ENCODE measurements around the gene GRK5. TPM values are rescaled to one million over a fixed set of nuclear protein-coding genes. Genes with fewer than 3 reads are reported as not detected.
"Not testable (repeated sequence)": the region's sequence is repeated elsewhere in the genome, so short reads cannot be mapped to it uniquely, and the experiment has no call there.

Gene GRK5
- total RNA-seq, 1 experiment from 2014 or later = 5.8 TPM

DNA sequence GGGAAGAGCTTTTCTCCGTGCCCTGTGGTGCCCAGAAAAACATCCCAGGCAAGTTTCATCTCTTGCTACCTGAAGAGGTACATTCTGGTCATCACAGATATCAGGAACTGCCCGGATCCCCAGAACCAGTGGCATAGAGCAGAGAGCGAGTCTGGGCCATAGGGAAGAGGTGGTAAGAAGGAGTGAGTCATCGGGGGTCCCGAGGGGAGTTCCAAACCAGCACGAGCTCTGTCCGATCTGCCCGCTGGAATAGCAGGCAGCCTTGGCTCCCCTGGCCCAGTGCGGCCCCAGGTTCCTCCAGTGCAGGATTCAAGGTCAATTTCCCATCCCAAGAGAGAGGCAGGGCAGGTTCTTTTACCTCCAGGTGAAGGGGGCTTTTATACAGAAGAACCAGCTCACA, 210.5 kb downstream of the GRK5 start:
- in situ Hi-C loops (cut with HindIII; ENCODE audit: low sequenced_read_pairs) = no loop called here
- DNase-seq (ENCODE audit: low spot score) = no peak

DNA sequence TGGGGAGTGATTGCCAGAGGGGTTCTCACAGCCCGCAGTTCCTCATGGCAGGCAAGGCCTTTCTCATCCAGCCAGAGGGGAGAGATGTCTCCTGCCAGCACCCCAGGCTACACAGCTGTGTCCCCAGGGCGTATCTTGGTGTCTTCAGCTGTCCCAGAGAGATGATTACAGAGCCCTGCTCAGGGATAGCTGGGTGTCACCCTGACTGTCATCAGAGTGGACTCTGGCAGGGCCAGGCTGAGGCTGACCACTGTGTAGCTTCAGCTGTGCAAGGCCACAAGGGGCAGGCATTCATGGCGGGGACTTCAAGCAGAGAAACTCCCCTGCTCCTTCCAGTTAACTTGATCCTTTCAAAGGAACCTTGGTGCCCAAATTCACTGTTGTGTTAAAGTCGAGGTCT, 211.0 kb downstream of the GRK5 start:
- in situ Hi-C loops (cut with HindIII; ENCODE audit: low sequenced_read_pairs) = no loop called here
- no peak for DNase-seq (ENCODE audit: low spot score)

DNA sequence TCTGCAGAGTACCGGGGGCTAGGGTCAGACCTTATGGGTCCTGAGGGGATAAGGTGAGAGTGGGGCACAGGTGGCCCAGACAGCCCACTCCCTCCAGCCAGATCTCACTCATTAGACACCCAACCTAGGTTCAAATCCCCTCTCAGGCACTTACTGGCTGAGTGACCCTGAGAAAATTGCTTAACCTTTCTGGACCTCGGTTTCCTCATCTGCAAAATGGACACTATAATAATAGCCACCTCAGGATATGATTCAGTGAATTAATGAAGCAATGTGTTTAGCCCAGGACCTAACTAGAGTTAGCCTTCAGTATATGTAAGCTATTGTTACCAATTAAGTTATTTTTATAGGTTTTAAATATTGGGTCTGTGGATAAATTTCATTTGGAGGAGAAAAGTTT, 212.6 kb downstream of the GRK5 start:
- in situ Hi-C loops (cut with HindIII; ENCODE audit: low sequenced_read_pairs) = no loop called here
- DNase-seq (ENCODE audit: low spot score) = no peak

DNA sequence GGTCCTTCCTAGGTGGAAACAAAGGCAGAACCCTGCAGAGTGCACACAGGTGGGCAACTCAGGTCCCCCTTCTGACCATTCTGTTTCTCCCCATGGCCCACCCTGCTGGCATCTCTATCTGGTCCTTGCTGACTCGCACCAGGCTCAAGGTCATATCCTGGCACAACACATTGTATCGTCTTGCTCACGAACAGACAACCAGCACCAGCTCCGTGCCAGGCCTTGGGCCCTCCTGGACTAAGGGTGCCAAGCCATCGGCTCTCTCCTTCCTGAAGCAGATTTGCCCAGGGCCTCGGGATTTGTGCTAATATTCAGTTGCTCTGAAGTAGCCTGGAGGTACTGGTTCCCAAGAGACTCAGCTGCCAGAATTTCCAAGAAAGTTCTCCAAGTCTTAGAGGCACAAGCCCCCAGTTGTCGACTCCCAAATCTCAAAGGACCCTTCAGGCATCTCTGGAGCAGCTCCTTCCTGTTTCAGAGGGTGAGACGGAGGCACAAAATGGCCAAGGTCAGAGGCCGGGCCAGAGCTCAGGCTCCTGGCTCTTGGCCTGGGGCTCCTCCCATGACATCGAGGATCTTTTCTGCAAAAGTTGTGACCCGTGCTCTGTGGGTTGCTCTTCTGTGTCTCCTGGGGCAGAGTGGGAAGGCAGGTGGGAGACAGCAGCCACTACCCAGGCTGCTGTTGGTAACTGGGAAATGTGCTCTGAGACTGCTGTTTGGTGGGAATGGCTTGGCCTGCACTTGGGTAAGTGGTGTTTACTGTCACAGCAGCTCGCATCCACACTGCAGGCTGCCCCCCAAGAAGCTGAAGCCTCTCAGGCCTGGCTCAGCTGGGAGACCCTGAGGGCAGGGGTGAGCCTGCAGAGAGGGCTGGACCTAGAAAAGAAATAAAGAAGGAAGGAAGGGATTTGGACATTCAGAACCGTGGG, 213.8 kb downstream of the GRK5 start:
- in situ Hi-C loops (cut with HindIII; ENCODE audit: low sequenced_read_pairs) = no loop called here

DNA sequence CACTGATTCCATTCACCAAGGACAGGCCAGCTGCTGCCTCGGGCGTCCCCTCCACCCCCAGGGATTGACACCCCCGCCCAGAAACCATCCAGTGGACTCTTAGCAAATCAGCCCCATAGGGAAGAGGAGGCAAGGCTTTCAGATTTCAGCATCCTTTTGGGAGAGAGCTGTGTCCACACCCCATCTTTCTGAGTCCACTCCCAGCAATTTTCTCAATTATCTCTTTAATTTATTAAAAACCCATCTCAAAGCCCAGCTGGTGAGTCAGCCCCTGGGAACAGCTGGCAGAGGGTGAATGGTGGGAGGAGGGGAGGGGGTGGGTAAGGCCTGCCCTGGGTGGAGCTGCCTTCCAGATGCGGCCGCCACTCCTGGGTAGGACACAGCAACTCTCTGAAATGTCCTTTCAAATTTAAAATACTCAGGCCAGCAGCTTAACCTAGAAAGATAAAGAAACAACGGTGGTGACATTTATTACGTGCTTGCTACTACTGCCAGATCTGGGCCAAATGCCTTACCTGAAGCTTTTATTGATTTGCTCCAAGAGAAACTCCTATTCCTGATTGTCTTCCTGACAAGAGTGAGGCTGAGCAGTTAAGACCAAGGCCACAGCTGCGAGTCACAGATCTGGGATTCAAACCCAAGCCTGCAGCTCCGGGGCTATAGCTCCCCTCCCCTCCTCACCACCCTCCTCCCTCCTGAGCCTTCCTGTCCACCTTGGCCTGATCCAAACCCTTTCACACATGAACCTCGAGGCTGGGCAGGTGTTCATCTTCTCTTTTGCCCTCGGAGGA, 214.7 kb downstream of the GRK5 start:
- in situ Hi-C loops (cut with HindIII; ENCODE audit: low sequenced_read_pairs) = no loop called here
- no peak for DNase-seq (ENCODE audit: low spot score)

More for the DNA sequence above, 213.8 kb downstream of the GRK5 start:
- DNase-seq (ENCODE audit: low spot score) = no peak

DNA sequence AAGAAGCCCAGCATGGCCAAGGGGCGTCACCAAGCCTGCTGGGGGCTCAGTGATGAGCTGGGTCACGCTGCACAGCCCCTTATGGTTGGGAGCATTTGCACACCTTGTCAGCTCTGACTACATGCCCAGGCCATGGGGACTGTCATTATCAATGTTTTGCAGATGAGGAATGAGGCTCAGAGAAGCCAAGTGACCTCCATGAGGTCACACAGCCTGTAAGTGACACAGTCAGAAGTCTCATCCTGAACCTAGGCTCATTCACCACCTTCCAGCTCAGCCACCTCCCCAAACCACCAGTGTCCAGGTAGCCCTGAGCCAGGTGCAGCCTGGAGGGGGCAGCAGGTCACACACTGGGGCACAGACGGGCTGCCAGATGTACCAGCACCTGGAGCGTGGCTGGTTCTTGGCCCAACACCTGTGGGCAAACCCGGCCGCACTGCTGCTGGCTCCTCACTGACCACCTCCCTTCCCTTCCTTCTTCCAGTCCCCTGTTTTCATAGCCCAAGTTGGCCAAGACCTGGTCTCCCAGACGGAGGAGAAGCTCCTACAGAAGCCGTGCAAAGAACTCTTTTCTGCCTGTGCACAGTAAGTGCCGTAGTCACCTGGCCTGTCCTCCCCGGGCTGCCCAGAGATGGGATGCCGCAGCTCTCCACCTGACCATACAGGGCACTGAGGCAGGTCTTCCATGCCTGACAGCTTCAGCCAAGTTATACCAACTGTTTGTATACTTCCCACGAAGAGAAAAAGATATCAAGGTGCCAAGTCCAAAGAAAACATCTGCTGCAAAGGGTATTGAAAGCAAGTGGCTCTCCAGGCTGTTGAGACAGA, 215.5 kb downstream of the GRK5 start:
- in situ Hi-C loops (cut with HindIII; ENCODE audit: low sequenced_read_pairs) = no loop called here
- no peak for DNase-seq (ENCODE audit: low spot score)

DNA sequence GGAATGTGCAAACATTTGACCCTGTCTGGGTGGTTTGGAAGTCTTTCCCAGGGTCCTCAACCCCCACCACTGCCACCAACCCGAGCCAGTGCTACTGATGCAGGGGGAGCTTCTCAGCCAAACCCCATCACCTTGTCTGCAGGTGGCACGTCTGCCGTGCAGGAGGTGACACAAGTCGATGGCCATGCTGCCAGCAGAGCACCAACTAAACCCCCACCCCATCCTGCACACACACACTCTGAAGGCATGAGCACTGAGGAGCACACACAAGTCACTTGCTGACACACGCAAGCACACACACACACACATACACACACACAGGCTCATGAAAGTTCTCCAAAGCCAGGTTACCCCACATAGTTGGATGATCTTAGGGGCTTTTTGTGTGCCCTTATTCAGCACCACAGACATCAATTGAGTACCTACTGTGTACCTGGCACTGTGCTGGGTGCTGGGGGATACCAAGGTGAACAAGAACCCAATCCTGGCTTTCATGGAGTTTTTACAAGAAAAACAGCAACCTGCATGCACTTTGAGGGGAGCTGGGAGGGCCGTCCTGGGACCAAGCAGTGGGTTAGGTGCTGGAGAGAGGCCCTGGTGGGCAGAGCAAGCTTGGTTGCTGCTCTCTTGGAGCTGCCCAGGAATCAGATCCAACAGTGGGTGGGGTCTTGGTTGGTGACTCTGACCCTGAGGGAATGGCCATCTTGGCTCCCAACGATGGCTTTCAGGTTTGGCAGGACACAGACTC, 216.3 kb downstream of the GRK5 start:
- DNase-seq (ENCODE audit: low spot score) = no peak
- in situ Hi-C loops (cut with HindIII; ENCODE audit: low sequenced_read_pairs) = no loop called here

DNA sequence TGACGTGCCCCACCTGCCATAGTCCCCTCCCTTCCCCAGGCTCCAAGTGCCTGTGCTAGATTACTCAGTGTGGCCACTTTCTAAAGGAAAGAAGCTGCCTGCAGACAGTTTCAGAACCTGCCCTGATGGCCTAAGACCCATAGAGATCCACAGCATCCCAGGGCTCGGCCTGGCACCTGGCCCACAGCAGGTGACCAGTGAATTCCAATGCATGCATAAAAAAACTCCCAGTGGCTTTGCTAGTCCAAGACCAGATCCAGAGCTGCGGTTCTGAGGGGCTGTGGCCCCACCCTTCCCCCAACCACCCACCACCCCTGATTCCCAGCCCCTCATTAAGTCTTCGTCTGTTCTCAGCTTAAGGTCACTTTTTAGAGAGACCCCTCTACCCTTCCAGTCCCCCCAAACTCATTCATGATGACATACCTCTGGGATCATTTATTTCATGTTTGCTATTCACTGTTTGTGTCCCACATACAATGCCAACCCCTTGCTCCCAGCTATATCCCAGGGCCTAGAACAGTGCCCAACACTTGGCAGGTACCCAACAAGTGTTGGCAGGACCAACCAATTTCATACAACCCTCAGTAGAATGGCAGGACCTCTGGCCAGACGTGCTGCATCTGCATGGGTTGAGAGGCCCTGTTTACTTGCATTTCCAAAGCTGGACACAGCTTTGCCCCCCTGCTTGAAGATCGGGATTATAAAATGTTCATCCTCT, 217.0 kb downstream of the GRK5 start:
- in situ Hi-C loops (cut with HindIII; ENCODE audit: low sequenced_read_pairs) = no loop called here

DNA sequence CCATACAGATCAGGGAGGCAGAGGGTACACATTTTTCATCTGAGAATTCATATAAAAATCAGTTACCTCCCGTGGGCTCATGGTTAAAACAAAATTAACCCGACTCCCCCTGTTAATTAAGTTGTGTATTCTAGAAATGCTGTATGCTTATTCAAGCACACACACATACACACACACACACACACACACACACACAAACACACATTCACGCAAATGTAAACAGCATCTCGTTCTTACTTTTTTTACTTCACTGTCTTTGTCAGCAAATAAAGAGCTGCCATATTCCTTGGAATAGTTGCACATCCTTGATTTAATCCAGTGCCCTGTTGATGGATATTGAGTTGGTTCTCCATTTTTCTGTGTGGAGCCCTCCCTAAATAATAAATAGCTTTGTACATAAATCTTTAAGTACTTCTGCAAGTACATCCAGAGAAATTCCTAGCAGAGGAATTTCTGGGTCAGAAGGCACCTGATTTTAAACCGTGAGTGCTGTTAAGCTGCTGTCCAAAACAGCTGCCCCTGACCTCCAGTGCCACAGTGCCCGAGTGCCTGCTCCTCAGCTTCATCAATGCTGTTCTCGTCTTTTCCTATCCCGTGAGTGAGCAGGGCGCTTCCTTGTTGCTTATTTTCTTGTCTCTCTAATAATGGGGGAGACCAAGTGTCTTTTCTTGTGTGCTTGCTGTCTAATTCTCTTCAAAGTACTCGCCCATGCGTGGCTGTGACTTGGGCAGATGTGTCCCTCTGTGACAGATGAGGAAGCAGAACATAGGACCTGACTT, 217.9 kb downstream of the GRK5 start:
- in situ Hi-C loops (cut with HindIII; ENCODE audit: low sequenced_read_pairs) = no loop called here
- DNase-seq (ENCODE audit: low spot score) = no peak

More for the DNA sequence above, 217.0 kb downstream of the GRK5 start:
- DNase-seq (ENCODE audit: low spot score) = no peak

DNA sequence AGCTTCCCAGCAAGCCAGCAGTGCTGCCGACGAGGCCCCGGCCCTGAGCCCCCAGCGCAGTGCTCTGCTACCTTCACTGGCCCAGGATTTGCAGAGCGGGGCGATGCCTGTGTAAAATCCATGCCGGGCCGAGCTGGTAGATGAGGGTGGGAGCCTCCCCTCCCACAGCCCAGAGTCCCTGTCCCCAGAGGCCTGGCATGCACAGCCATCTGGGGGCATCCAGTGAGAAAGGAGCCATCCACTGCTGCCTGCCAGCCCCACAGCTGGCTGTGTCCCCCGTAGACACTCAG, 218.5 kb downstream of the GRK5 start:
- in situ Hi-C loops (cut with HindIII; ENCODE audit: low sequenced_read_pairs) = no loop called here

DNA sequence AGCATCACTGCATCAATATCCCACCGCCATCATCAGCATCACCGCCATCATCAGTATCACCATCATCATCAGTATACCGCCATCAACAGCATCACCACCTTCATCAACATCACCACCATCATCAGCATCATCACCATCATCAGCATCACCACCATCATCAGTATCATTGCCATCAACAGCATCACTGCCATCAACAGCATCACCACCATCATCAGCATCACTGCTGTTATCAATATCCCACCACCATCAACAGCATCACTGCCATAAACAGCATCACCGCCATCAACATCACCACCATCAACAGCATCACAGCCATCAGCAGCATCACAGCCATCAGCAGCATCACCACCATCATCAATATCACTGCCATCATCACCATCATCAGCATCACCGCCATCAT, 219.3 kb downstream of the GRK5 start:
- DNase-seq (ENCODE audit: low spot score) = no peak
- in situ Hi-C loops (cut with HindIII; ENCODE audit: low sequenced_read_pairs) = no loop called here

More for the DNA sequence above, 218.5 kb downstream of the GRK5 start:
- DNase-seq (ENCODE audit: low spot score) = no peak

DNA sequence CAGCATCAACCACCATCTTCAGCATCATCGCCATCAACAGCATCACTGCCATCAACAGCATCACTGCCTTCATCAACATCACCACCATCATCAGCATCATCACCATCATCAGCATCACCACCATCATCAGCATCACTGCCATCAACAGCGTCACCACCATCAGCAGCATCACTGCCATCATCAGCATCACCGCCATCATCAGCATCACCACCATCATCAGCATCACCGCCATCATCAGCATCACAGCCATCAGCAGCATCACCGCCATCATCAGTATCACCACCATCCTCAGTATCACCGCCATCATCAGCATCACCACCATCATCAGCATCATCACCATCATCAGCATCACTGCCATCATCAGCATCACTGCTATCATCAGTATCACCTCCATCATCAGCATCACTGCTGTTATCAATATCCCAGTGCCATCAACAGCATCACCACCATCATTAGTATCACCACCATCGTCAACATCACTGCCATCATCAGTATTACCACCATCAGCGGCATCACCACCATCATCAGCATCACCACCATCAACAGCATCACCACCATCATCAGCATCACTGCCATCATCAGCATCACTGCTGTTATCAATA, 220.0 kb downstream of the GRK5 start:
- in situ Hi-C loops (cut with HindIII; ENCODE audit: low sequenced_read_pairs) = no loop called here
- no peak for DNase-seq (ENCODE audit: low spot score)

DNA sequence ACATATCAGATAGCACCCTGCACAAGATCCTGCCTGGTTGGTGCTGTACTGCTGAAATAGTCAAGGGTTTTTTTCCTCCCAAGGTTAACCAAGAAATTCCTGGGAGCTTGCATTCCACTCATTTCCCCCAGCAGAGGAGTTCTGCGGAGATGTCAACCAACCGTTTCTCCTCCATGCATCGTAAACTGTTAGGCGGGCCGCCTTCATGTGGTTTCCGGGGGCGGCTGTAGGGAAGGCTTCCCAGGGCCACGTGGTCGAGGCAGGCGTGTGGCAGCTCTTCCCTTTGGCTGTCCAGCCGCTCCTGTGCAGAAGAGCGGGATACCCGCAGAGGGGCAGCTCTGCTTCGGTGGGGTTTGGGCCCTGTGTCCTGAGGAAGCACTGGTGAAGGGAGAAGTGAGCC, 221.4 kb downstream of the GRK5 start:
- DNase-seq (ENCODE audit: low spot score) = no peak
- in situ Hi-C loops (cut with HindIII; ENCODE audit: low sequenced_read_pairs) = no loop called here

DNA sequence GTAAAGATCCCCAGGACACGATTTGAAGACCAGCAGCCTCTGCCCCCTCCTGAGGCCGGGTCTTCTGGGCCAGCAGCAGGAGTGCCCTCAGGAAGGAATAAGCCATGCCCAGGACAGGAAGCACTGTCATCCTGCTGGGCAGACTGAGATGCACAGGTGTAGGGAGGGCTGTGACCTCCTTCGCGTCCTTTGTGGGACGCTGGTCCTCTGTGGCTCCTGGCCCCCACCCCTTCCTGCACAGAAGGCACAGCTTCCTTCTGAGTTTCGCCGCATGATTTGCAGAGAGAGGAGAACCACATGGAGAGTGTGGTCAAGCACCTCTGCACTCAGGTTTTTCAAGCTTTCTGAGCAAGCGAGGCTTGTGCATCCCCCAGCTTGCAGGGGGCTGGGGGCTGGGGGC, 222.4 kb downstream of the GRK5 start:
- in situ Hi-C loops (cut with HindIII; ENCODE audit: low sequenced_read_pairs) = no loop called here

DNA sequence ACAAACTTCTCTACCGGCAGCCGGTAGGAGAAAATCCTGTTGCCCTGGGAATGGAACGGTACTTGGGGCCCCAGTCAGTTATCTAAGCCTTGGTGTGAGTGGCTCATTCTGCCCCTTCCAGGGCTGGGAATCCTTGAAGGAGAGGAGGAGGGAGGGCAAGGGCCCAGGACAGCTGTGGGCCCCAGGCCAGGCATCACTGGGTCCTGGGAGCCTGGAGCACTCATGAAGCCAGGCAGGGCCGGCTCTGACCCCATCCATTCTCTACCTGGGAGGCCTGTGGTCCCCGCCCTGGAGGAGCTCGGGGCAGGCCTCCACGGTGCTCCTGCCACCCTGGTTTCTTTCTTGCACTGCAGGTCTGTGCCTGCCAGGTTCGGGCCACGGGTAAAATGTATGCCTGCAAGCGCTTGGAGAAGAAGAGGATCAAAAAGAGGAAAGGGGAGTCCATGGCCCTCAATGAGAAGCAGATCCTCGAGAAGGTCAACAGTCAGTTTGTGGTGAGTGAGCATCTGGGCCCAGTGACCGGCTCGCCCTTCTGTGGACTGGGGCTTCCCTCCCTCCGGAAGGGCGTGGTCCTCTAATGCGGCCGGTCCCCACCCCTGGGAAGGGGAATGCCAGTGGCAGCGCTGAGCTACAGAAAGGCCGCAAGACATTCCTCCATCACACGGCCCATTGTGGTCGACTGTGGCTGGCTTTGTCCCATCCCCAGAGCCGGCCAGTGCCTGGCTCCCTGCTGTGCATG, 223.8 kb downstream of the GRK5 start:
- no peak for DNase-seq (ENCODE audit: low spot score)
- in situ Hi-C loops (cut with HindIII; ENCODE audit: low sequenced_read_pairs) = no loop called here

More for the DNA sequence above, 222.4 kb downstream of the GRK5 start:
- no peak for DNase-seq (ENCODE audit: low spot score)

DNA sequence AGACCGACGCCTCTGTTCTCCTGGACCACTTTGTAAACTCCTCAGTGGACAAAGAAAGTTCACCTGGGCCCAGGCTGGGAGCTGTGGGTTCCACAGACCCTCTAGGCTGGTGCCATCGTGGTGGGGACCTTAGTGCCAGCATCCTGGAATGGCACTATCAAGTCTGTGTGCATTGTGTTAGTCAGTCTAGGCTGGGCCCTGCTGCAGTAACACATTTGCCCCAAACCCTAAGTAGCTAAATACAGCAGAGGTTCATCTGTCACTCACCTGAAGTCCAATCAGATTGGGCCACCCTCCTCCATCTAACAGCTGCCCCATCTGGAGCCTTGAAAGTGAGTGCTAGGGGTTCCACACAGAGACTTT, 224.4 kb downstream of the GRK5 start:
- no peak for DNase-seq (ENCODE audit: low spot score)
- in situ Hi-C loops (cut with HindIII; ENCODE audit: low sequenced_read_pairs) = no loop called here

DNA sequence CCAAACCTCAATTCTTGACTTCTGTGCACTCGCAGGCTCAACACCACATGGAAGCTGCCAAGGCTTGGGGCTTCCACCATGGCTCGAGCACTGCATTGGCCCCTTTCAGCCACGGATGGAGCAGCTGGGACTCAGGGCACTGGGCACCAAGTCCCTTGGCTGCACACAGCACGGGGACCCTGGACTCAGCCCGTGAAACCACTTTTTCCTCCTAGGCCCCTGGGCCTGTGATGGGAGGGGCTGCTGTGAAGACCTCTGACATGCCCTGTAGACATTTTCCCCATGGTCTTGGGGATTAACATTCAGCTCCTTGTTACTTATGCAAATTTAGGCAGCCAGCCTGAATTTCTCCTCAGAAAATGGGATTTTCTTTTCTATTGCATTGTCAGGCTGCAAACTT, 227.6 kb downstream of the GRK5 start:
- in situ Hi-C loops (cut with HindIII; ENCODE audit: low sequenced_read_pairs); DNase-seq (ENCODE audit: low spot score): not testable (repeated sequence)
